GM15510 (cell line): Measurements from ENCODE around the gene ZNF593.

Experiments used
- POLR2A ChIP-seq: IDR thresholded peaks from 3 replicates; pipeline ENCODE4 v1.6.1; 2011; ENCODE audit warnings: borderline replicate concordance; ENCODE audit not compliant: insufficient read length; ENCODE audit errors: extremely low read depth

ZNF593 gene

DNA sequence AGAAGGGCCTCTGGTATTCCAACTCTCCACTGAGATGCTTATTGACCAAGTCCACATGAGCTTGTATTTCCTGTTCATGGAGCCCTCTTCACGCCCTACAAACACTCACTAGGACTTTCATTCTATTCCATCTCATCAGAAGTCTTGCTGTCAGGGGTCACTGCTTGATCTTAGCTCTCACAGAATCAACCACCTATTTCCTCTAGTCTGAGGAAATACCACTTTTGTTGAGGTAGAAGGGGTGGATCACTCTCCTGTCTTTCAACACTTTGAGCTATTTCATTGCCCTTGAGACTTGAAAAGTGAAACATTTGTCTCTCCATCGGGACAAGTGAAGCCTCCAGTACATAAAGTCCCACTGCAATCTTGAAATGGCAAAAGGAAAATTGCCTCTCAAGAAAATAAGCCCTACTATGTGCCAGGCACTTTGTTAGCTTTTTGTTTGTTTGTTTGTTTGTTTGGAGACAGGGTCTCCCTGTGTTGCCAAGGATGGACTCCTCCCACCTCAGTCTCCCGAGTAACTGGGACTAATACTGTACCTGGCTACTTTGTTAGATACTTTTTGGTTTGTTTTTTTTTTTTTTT is 30.6 kb upstream of the ZNF593 start:
- TF ChIP-seq POLR2A: no peak

DNA sequence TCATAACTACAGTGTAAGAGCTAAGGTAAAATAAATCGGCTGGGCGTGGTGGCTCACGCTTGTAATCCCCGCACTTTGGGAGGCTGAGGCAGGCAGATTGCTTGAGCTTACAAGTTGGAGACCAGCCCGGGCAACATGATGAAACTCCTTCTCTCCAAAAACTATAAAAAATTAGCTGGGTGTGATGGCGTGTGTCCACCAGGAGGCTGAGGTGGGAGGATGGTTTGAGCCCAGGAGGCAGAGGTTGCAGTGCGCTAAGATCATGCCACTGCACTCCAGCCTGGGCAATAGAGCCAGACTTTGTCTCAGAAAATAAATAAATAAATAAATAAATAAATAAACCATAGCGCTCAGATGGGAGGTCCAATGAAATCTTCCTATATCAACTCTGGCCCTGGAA is 27.5 kb upstream of the ZNF593 start:
- no peak for TF ChIP-seq POLR2A

- no peak for TF ChIP-seq POLR2A
These were observed 24.4 kb upstream of the ZNF593 start for GRCh38 chr1:26145041-26145959.

DNA sequence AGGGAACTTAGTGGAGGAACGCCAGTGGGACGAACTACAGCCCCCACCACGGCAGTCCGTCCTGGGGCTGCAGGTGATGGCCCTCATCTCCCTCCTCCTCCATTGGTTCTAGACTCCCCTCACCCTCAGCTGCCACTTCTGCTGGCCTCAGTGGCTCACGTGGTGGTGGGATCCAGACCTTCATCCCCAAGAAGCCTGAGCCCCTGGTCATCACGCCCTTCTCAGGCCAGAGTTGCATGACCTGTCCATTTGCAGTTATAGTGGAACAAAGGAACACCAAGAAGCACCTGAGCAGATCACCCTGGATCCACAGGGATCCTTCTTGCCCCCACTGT is 23.8 kb upstream of the ZNF593 start:
- no peak for TF ChIP-seq POLR2A

DNA sequence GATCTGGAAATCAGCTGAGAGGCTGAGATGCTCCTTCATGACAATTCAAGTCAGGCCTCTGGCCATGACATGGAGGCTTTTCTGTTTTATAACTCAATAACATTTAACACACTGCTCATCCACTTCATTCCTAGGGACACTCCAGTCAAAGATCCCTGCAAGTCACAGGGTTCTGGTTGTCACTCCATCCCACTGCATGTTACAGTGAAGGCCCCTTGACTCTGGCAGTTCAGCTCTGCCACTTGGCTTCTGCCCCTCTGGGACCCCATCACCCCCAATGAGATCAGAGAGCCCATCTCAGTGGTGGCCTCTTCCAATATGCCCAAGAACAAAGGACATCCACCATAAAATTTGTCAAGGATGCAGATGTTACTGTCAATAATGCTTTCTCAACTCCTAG is 20.8 kb upstream of the ZNF593 start:
- TF ChIP-seq POLR2A: no peak

- TF ChIP-seq POLR2A: no peak
These were observed 15.7 kb upstream of the ZNF593 start for GRCh38 chr1:26153966-26154532.

DNA sequence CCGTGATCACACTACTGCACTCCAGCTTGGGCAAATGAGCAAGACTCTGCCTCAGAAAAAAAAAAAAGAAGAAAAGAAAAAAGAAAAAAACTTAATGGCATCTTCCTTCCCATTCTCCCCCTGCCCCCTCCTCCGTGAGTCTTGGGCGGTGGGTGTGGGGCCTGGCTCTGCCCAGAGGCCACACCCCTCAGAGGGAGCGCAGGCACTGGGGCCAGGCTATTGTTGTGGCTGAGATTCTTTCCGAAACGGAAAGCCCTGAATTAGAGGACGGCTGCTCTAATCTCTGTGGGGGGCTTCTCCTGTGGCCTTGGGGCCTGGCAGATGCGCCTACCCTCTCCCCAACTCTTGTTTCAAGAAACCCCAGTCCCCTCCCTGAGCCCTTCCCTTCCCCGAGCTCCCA is 15.0 kb upstream of the ZNF593 start:
- TF ChIP-seq POLR2A: no peak

GRCh38 chr1:26155370-26156284 is 14.1 kb upstream of the ZNF593 start:
- TF ChIP-seq POLR2A: no peak

- no peak for TF ChIP-seq POLR2A
These were observed 13.2 kb upstream of the ZNF593 start for GRCh38 chr1:26156285-26157038.

DNA sequence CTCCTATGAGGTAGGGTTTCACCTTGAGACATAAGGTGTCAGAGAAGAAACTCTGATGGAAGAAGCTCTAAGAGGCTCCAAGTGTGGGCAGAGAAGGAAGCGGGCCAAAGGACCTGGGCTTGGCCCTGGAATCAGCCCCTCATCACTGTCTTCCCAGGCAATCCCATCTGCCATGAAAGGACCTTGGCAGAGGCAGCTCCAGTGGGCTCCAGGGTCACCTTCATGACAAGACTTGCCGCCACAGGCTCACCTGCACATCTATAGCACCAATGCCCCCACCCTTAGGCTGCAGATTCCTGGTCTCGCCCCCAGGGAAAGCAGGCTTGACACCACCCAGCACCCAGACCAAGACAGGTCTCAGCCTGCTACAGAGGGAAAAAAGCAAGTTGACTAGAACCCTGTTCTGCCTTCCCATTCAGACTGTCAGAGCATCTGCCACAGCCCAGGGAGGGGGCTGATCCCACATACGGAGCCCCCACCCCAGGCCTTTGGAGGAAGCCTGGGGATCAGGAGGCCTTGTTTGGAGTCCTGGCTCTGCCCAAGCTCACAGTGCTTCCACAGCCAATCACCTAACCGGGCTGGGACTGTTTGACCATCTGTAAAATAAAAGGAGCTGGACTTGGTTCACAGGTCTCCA is 11.3 kb upstream of the ZNF593 start:
- no peak for TF ChIP-seq POLR2A

DNA sequence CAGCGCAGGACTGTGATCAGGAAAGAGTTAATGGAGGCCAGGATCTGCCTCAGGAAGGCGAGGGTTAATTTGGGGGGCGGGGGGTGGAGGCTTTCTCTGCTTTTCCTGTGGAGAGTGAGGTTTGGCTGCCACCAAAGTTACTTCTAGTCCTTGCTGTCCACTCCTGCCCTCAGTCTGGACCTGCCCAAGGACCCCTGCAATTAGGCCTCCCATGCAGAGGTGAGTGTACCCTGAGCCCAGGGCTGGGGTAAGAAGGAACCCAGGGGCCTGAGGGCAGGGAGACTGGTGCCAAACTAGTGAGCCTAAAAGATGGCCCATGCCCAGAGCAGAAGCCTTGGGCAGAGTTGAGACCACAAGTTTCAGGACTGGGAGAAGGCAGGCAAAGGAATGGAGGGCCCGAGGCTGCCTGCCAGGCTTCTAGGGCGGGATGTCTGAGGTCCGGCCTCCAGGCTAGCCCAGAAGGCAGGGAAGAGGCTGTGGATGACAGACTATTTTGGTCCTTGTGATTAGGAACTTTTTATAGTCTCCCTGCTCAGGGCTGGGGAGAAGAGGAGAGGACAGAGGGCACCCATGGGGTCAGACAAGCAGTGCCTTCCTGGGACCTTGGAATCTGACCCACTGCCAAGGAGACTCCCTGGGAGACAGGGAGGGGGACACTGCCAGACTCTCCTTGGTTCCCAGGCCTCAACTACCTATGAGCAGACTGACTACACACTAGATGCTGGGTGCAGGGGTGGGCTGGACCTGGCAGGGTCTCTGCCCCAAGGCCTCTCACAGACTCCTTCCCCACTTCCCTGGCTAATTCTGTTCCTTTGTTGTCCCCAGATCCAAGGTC is 10.6 kb upstream of the ZNF593 start, which contains the start of gene FAM110D:
TSS of gene FAM110D (plus strand) at position 172 of the 835 bp plus-strand sequence. CDS start 2,213 bp downstream, outside the sequence.
- no peak for TF ChIP-seq POLR2A

DNA sequence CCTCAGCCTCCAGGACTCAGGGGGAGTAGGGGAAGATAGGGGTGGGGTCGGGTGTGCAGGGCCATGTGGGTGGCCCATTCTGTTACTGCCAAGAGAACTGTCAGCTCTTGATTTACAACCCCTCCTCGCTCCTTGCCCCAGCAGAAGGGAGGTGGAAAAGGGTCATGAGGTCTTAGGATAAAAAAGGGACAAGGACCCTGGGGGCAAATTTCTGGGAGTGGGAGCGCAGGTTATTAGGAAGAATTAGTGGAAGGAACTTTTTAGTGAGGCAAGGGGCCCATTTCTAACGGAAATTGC is 10.0 kb upstream of the ZNF593 start:
- TF ChIP-seq POLR2A: no peak
